SK-N-MC (cell line): Measurements from ENCODE around the gene GKN1.

Source experiments
- DNase-seq: peaks from one replicate; pipeline ENCODE4 v3.0.0-alpha.2; 2011; ENCODE audit warnings: low read depth, low spot score
- H3K27ac ChIP-seq: fragments of 200-600 bp; sonication (generic); 2 replicates; pipeline ENCODE4 v1.5.1; 2016; ENCODE audit warnings: mixed run types
- H3K36me3 ChIP-seq: fragments of 200-600 bp; sonication (generic); 2 replicates; pipeline ENCODE4 v1.6.1; 2017; ENCODE audit warnings: antibody characterized with exemption, low read length, mixed read lengths; ENCODE audit not compliant: insufficient read depth
- H3K4me3 ChIP-seq: fragments of 200-600 bp; sonication (generic); 2 replicates; pipeline ENCODE4 v1.5.1; 2016
- H3K9ac ChIP-seq: fragments of 200-600 bp; sonication (generic); 2 replicates; pipeline ENCODE4 v1.8.0; 2017; ENCODE audit warnings: mixed run types, mixed read lengths; ENCODE audit not compliant: insufficient read length
- H3K9me3 ChIP-seq: fragments of 200-600 bp; sonication (generic); 2 replicates; pipeline ENCODE4 v1.6.1; 2017; ENCODE audit warnings: low read depth, mild to moderate bottlenecking, antibody characterized with exemption, low read length, moderate library complexity, mixed read lengths
- EZH2 ChIP-seq: fragments of 200-600 bp; sonication (generic); IDR thresholded peaks from one replicate; pipeline ENCODE4 v1.6.1; 2017; ENCODE audit warnings: antibody characterized with exemption
- FOXP2 ChIP-seq: optimal IDR thresholded peaks from 2 replicates; pipeline ENCODE3; 2011; ENCODE audit warnings: mild to moderate bottlenecking, moderate library complexity; ENCODE audit not compliant: insufficient read depth; ENCODE audit errors: extremely low read length, control extremely low read depth
- POLR2AphosphoS5 ChIP-seq: IDR thresholded peaks from 2 replicates; pipeline ENCODE4 v1.6.1; 2012; ENCODE audit warnings: mild to moderate bottlenecking, low read depth, low read length, borderline replicate concordance

The GKN1 gene

GRCh38 chr2:68969736-68970490 is 4.5 kb upstream of the GKN1 start:
- H3K4me3 ChIP-seq, result no peak overlapping the region
- no peaks in the 10 kb centered on the region for H3K9me3 ChIP-seq
- TF ChIP-seq FOXP2, result no peak
- H3K9ac ChIP-seq, result no peak overlapping the region
- H3K27ac ChIP-seq, result no peak overlapping the region
- no peak for DNase-seq
- no peaks in the 10 kb centered on the region for H3K36me3 ChIP-seq

DNA sequence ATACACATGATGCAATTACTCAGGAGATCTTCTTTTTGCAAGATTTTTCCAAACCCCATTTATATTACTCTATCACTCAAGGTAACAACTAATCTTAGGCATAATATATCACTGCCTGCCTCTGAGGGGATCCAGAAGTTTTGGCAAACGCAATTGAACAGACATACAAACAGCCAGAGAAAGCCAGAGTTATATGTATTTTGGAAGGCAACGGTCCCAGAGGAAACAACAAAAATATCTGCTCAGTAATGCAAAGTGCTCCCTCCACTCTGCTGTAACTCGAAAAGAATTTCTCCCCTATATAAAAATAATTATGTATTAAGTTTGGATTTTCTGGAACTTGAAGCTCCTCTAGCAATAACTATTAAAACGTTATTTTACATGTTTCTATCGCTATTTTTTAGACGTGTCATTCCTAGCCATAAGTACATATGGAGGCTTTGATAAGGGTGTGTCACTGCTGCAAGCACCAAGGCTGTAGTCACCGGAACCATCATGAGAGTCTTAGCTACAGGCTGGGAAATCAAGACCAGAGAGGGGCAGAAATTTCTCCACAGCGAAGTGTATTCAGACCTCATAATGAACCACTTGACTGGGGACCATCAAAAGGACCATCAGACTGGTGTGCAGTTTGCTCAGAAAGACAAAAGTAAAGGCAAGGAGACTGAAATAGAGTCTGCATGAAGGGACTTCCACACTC is 3.7 kb upstream of the GKN1 start:
- no peaks in the 10 kb centered on the region for H3K36me3 ChIP-seq
- H3K27ac ChIP-seq, result no peak overlapping the region
- DNase-seq, result no peak
- TF ChIP-seq POLR2AphosphoS5 (no peak), FOXP2 (no peak), EZH2 (no peak)
- no peaks in the 10 kb centered on the region for H3K9me3 ChIP-seq
- no peak overlapping the region for H3K4me3 ChIP-seq
- H3K9ac ChIP-seq, result no peak overlapping the region

GRCh38 chr2:68971591-68972231 is 2.7 kb upstream of the GKN1 start:
- TF ChIP-seq EZH2 (no peak), FOXP2 (no peak), POLR2AphosphoS5 (no peak)
- H3K36me3 ChIP-seq, result no peaks in the 10 kb centered on the region
- no peak overlapping the region for H3K4me3 ChIP-seq
- no peaks in the 10 kb centered on the region for H3K9me3 ChIP-seq
- DNase-seq, result no peak
- H3K9ac ChIP-seq, result no peak overlapping the region
- H3K27ac ChIP-seq, result no peak overlapping the region

GRCh38 chr2:68974946-68975665 is 670 bp downstream of the GKN1 start:
- H3K4me3 ChIP-seq, result no peak overlapping the region
- no peak overlapping the region for H3K27ac ChIP-seq
- no peak overlapping the region for H3K9ac ChIP-seq
- H3K36me3 ChIP-seq, result no peaks in the 10 kb centered on the region
- DNase-seq, result no peak
- TF ChIP-seq FOXP2, result no peak
- no peak for TF ChIP-seq POLR2AphosphoS5
- TF ChIP-seq EZH2, result no peak
- no peaks in the 10 kb centered on the region for H3K9me3 ChIP-seq

DNA sequence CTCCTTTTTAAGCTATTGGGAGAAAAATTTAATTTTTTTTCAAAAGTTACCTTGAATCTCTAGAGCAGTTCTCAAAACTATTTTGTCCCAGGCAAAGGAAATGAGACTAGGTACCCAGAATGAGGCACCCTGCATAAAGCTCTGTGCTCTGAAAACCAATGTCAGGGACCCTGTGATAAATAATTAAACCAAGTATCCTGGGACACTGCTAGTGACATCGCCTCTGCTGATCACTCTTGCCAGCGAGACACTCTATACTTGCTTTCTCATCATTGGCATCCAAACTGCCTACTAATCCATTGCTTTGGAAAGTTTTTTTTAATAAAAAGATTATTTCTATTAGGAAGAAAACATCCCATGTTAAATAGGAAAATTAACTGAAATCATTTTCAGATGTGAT is 1.4 kb downstream of the GKN1 start:
- no peak for TF ChIP-seq EZH2
- no peak for TF ChIP-seq POLR2AphosphoS5
- no peak for TF ChIP-seq FOXP2
- H3K36me3 ChIP-seq, result no peaks in the 10 kb centered on the region
- DNase-seq, result no peak
- H3K4me3 ChIP-seq, result no peak overlapping the region
- no peaks in the 10 kb centered on the region for H3K9me3 ChIP-seq
- no peak overlapping the region for H3K27ac ChIP-seq
- H3K9ac ChIP-seq, result no peak overlapping the region

DNA sequence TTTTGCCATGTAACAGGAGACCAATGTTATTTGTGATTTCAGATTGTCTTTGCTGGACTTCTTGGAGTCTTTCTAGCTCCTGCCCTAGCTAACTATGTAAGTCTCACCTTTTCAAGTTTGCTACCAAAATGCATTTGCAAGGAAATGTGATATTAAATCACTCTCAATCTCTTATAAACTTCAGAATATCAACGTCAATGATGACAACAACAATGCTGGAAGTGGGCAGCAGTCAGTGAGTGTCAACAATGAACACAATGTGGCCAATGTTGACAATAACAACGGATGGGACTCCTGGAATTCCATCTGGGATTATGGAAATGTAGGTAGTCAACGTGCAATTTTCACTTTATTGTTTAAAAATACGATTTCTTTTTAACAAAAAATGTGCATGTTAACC is 3.0 kb downstream of the GKN1 start:
- DNase-seq, result no peak
- H3K27ac ChIP-seq, result no peak overlapping the region
- H3K9me3 ChIP-seq, result no peaks in the 10 kb centered on the region
- H3K9ac ChIP-seq, result no peak overlapping the region
- H3K36me3 ChIP-seq, result no peaks in the 10 kb centered on the region
- no peak overlapping the region for H3K4me3 ChIP-seq
- TF ChIP-seq EZH2 (no peak), FOXP2 (no peak), POLR2AphosphoS5 (no peak)

- Histone ChIP-seq H3K36me3 (no peaks in the 10 kb centered on the region), H3K9me3 (no peaks in the 10 kb centered on the region), H3K9ac (no peak overlapping the region), H3K27ac (no peak overlapping the region), H3K4me3 (no peak overlapping the region)
- DNase-seq, result no peak
- no peak for TF ChIP-seq POLR2AphosphoS5
- no peak for TF ChIP-seq FOXP2
- TF ChIP-seq EZH2, result no peak
Observed at GRCh38 chr2:68978098-68978497, 3.7 kb downstream of the GKN1 start.

DNA sequence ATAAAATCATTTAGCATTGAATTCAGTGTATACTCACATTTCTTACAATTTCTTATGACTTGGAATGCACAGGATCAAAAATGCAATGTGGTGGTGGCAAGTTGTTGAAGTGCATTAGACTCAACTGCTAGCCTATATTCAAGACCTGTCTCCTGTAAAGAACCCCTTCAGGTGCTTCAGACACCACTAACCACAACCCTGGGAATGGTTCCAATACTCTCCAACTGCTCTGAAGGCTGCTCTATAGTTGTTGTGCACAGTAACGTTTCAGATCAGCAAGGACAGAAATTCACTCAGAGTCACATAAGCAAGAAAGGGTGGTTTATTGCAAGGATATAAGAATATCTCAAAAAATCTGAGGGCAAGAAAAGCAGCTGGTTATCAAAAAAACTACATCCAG is 6.5 kb downstream of the GKN1 start:
- no peaks in the 10 kb centered on the region for H3K9me3 ChIP-seq
- DNase-seq, result no peak
- H3K27ac ChIP-seq, result no peak overlapping the region
- H3K36me3 ChIP-seq, result no peaks in the 10 kb centered on the region
- TF ChIP-seq EZH2, result no peak
- no peak for TF ChIP-seq POLR2AphosphoS5
- no peak for TF ChIP-seq FOXP2
- no peak overlapping the region for H3K9ac ChIP-seq
- H3K4me3 ChIP-seq, result no peak overlapping the region
